Panc1 (cell line): Measurements from ENCODE around the gene LRRC8B. TPM values are rescaled to one million over a fixed set of nuclear protein-coding genes. Genes with fewer than 3 reads are reported as not detected.

Experiments used
- ATAC-seq: fragments of 200-7000 bp; cut with Tn5 transposase; 2 replicates; pipeline ENCODE4 v1.9.1; 2020; ENCODE audit warnings: mild to moderate bottlenecking, moderate library complexity
- BruUV-seq: library from RNA; stranded (reverse); fragments of 400-500 nt; replicated peaks from 2 replicates; lab custom pipeline; 2021; lab: Mats Ljungman, UMichigan
- CTCF ChIA-PET: fragments of 300-600 bp; sonication (Branson Sonifier 250); formaldehyde crosslinking; loops from one replicate; lab custom pipeline; 2022; ENCODE audit warnings: antibody characterized with exemption; lab: Charles Lee
- POLR2A ChIA-PET: fragments of 300-600 bp; sonication (Branson Sonifier 250); formaldehyde crosslinking; loops from one replicate; lab custom pipeline; 2022; ENCODE audit warnings: antibody characterized with exemption; lab: Charles Lee
- DNase-seq: peaks from one replicate; pipeline ENCODE4 v3.0.0-alpha.2; 2010; ENCODE audit warnings: low read depth, low spot score
- H3K27ac ChIP-seq: 2 replicates; pipeline ENCODE4 v1.5.1; 2011; ENCODE audit warnings: mild to moderate bottlenecking, low read length, inconsistent platforms
- H3K27me3 ChIP-seq: fragments of 200-500 bp; sonication (Bioruptor generic); 2 replicates; pipeline ENCODE4 v1.6.0; 2014; ENCODE audit warnings: low read length, inconsistent platforms; ENCODE audit not compliant: control insufficient read depth, insufficient read depth
- H3K36me3 ChIP-seq: fragments of 200-500 bp; sonication (Bioruptor generic); 2 replicates; pipeline ENCODE4 v1.5.1; 2014; ENCODE audit warnings: inconsistent platforms, mild to moderate bottlenecking, low read length, moderate library complexity; ENCODE audit not compliant: control insufficient read depth, insufficient read depth
- H3K4me1 ChIP-seq: 2 replicates; pipeline ENCODE4 v1.5.1; 2011; ENCODE audit warnings: inconsistent platforms, mild to moderate bottlenecking, low read length, moderate library complexity; ENCODE audit not compliant: control insufficient read depth, insufficient read depth
- H3K4me3 ChIP-seq, 2 experiments: 2 replicates each; pipeline ENCODE4 v1.5.1; 2011 to 2012; ENCODE audit warnings: low read depth in 2 of 2, low read length in 2 of 2, mild to moderate bottlenecking in 2 of 2, inconsistent platforms in 1 of 2, moderate library complexity in 1 of 2
- H3K9me3 ChIP-seq: fragments of 200-500 bp; sonication (Bioruptor generic); 2 replicates; pipeline ENCODE4 v1.5.1; 2014; ENCODE audit warnings: low read depth, mild to moderate bottlenecking, inconsistent platforms, low read length, moderate library complexity; ENCODE audit not compliant: control insufficient read depth, insufficient read depth
- CTCF ChIP-seq: fragments of 450-650 bp; IDR thresholded peaks from 2 replicates; pipeline ENCODE4 v1.5.1; 2017; ENCODE audit warnings: mild to moderate bottlenecking
- POLR2AphosphoS5 ChIP-seq: IDR thresholded peaks from 2 replicates; pipeline ENCODE4 v1.6.1; 2012; ENCODE audit warnings: mild to moderate bottlenecking, low read depth, low read length, moderate library complexity
- REST ChIP-seq, 2 experiments: IDR thresholded peaks; 2 replicates each; pipeline ENCODE4 v1.6.1; 2011 to 2012; ENCODE audit warnings: low read depth in 2 of 2, control low read depth in 1 of 2, low read length in 1 of 2, mild to moderate bottlenecking in 1 of 2, moderate library complexity in 1 of 2; ENCODE audit not compliant: insufficient read depth in 1 of 2
- SIN3A ChIP-seq: IDR thresholded peaks from 2 replicates; pipeline ENCODE4 v1.6.1; 2012; ENCODE audit warnings: low read depth, mild to moderate bottlenecking, low read length, moderate library complexity, borderline replicate concordance; ENCODE audit not compliant: insufficient read depth
- TCF7L2 ChIP-seq: IDR thresholded peaks from 2 replicates; pipeline ENCODE4 v1.6.1; 2011; ENCODE audit warnings: mild to moderate bottlenecking, low read depth, low read length, inconsistent platforms
- in situ Hi-C: cut with HindIII; loops from 2 replicates; pipeline ENCODE4 v1.10.0; 2016; ENCODE audit warnings: low sequenced_read_pairs, low pct_unique_long_range_greater_than_20kb
- intact Hi-C: fragments of 100-400 bp; cut with micrococcal nuclease; formaldehyde crosslinking; loops from one replicate; pipeline ENCODE4 v1.10.0; 2022; ENCODE audit not compliant: unreplicated experiment
- total RNA-seq: library from RNA; stranded (reverse); gene quantifications from one replicate; pipeline ENCODE4 v1.2.1, GENCODE V29; 2021; ENCODE audit not compliant: unreplicated experiment

LRRC8B gene
- total RNA-seq, 1 experiment from 2014 or later = 27.3 TPM

GRCh38 chr1:89575207-89575606 lies 50.6 kb downstream of the LRRC8B start:
- DNase-seq (no peak), ATAC-seq (no peak)
- intact Hi-C loops (no loop called here), in situ Hi-C loops (no loop called here)
- H3K36me3 ChIP-seq = no peaks in the 10 kb centered on the region
- no peak overlapping the region for H3K4me3 ChIP-seq
- H3K9me3 ChIP-seq = no peaks in the 10 kb centered on the region
- 0 out of 2 replicates have a peak, but pooled peaks cover 2% of the 10 kb centered on the region for H3K4me1 ChIP-seq
- CTCF ChIA-PET = no interaction called here
- H3K27me3 ChIP-seq = no peaks in the 10 kb centered on the region
- no peak for TF ChIP-seq REST (IDR thresholded peaks at IDR 0.05; ENCODE audit: insufficient read depth in 1 of 2, low read depth in 2 of 2, low read length in 1 of 2)
- no peak for TF ChIP-seq TCF7L2
- TF ChIP-seq CTCF = no peak
- TF ChIP-seq POLR2AphosphoS5 = no peak
- TF ChIP-seq SIN3A = no peak
- POLR2A ChIA-PET = no interaction called here
- no TSS peak for BruUV-seq
- H3K27ac ChIP-seq = no peak overlapping the region

GRCh38 chr1:89576013-89576412 lies 51.4 kb downstream of the LRRC8B start:
- Histone ChIP-seq H3K27me3 (no peaks in the 10 kb centered on the region), H3K4me1 (0 out of 2 replicates have a peak, but pooled peaks cover 2% of the 10 kb centered on the region), H3K4me3 (no peak overlapping the region), H3K36me3 (no peaks in the 10 kb centered on the region), H3K9me3 (no peaks in the 10 kb centered on the region), H3K27ac (no peak overlapping the region)
- ATAC-seq (no peak), DNase-seq (no peak)
- intact Hi-C loops (no loop called here), in situ Hi-C loops (no loop called here)
- ChIA-PET CTCF (no interaction called here), POLR2A (no interaction called here)
- no TSS peak for BruUV-seq
- no peak for TF ChIP-seq REST (IDR thresholded peaks at IDR 0.05; ENCODE audit: insufficient read depth in 1 of 2, low read depth in 2 of 2, low read length in 1 of 2)
- TF ChIP-seq SIN3A = no peak
- TF ChIP-seq POLR2AphosphoS5 = no peak
- no peak for TF ChIP-seq CTCF
